Measurements from ENCODE around the gene P2RX7.

- no peak for TF ChIP-seq CTCF (IDR thresholded peaks at IDR 0.05)
- TF ChIP-seq POLR2A (IDR thresholded peaks at IDR 0.05) = no peak
- TF ChIP-seq POLR2AphosphoS5 (IDR thresholded peaks at IDR 0.05) = no peak
- TF ChIP-seq EP300 (IDR thresholded peaks at IDR 0.05) = no peak
These were observed 44.3 kb downstream of the P2RX7 start for GRCh38 chr12:121176826-121177529.
